ENCODE results near the gene RPS2. TPM values are rescaled to one million over a fixed set of nuclear protein-coding genes. Genes with fewer than 3 reads are reported as not detected.

Gene RPS2
- total RNA-seq, 1 experiment from 2014 or later: 3,874 TPM

DNA sequence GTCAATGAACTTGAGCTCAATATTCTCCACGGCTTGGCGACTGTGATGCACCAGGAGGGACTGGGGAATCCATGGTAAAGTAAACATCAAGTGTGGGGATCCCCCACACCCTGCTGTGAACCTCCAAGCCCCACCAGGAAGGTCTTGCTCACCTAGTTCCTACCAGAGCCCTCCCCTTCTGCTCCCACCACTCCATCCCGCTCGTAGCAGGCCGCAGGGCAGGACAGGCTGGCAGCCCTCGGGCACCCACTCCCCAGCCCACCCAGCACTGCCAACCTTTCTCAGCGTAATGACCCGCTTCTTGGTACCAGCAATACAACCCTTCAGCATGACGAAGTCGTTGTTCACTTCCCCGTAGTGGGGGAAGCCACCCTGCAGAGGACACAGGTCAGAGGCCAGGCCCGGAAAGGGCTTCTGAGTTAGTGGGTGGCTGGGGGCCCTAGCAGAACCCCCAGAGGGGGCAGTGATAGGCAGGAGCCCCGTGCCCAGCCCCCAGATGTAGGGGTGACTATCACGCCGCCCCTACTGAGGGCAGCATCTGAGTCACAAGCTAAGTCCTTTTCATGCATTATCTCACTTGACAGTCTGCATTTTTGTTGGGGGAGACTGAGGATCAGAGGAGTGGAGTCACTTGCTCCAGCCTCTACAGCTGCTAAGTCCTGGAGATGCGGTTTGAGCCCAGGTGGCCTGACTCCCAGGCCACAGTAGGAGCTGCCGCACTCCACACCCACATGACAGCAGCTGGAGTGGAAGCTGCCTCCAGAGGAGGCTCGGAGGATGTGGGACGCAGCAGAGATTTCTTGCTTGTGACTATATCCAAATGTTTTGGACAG is 18.9 kb downstream of the RPS2 start:
- Histone ChIP-seq H3K23me2 (ENCODE audit: insufficient read length, low read depth, low read length, poor library complexity, severe bottlenecking) (peaks cover 7% of the 10 kb centered on the region), H3K9me3 (ENCODE audit: control insufficient read depth, low read depth, low read length) (no peaks in the 10 kb centered on the region), H2BK5ac (ENCODE audit: insufficient read length, low read length) (no peak overlapping the region), H3K4me2 (ENCODE audit: insufficient read depth, insufficient read length, low read length) (no peak overlapping the region), H3K27me3 (ENCODE audit: insufficient read depth, low read length) (no peaks in the 10 kb centered on the region), H3K79me2 (ENCODE audit: insufficient read depth, low read length) (no peaks in the 10 kb centered on the region), H2AK5ac (ENCODE audit: insufficient read length, low read length) (no peak overlapping the region), H4K20me1 (ENCODE audit: control insufficient read depth, insufficient read depth, insufficient read length) (no peaks in the 10 kb centered on the region), H4K8ac (replicated peaks; ENCODE audit: insufficient read length, low read depth, low read length) (no peak overlapping the region), H3K14ac (ENCODE audit: insufficient read depth, low read length) (no peak overlapping the region), H2BK20ac (ENCODE audit: low read depth, low read length, poor library complexity, severe bottlenecking) (no peak overlapping the region), H2AFZ (ENCODE audit: low read length) (no peak overlapping the region), H3K4ac (ENCODE audit: low read depth, low read length) (no peak overlapping the region), H3K56ac (ENCODE audit: insufficient read length, low read depth, low read length) (no peak overlapping the region), H3K27ac (ENCODE audit: insufficient read length, low read depth, low read length) (no peak overlapping the region), H2BK15ac (ENCODE audit: low read depth, low read length) (0 out of 2 replicates have a peak overlapping the region, but pooled peaks have one; percentile 43), H3K9ac (ENCODE audit: extremely low read depth, insufficient read length, low read length) (no peak overlapping the region), H3T11ph (ENCODE audit: low read length) (no peak overlapping the region), H3K4me1 (ENCODE audit: insufficient read depth, low read length) (peaks cover 4% of the 10 kb centered on the region; the same call in 1 of the 2 replicates), H4K91ac (ENCODE audit: insufficient read length, low read depth, low read length) (no peak overlapping the region), H3K79me1 (ENCODE audit: insufficient read depth, low read depth, low read length, poor library complexity, severe bottlenecking) (no peaks in the 10 kb centered on the region), H3K18ac (ENCODE audit: insufficient read length, low read depth, low read length) (no peak overlapping the region), H3K23ac (ENCODE audit: insufficient read length, low read depth, low read length) (no peak overlapping the region), H4K5ac (ENCODE audit: insufficient read length, low read depth, low read length) (no peak overlapping the region), H2BK12ac (ENCODE audit: insufficient read length, low read depth, low read length) (no peak overlapping the region), H2BK120ac (ENCODE audit: low read depth, low read length, poor library complexity, severe bottlenecking) (no peak overlapping the region)
- TF ChIP-seq CTCF (conservative IDR thresholded peaks at IDR 0.05): no peak
- H3K4me3 Mint-ChIP-seq: no peak overlapping the region; a peak in 1 of 5 replicates
- peaks cover 15 to 23% of the 10 kb centered on the region in 2 experiments for H3K4me1 Mint-ChIP-seq
- no peaks in the 10 kb centered on the region for H3K9me3 Mint-ChIP-seq
- DNase-seq: peak; percentile 22
- no CpG with 5 or more reads among the region's 19 CpGs for WGBS (ENCODE audit: extremely low coverage, insufficient read length, low lambda C conversion rate)
- no peaks in the 10 kb centered on the region; a peak in 2 of 7 replicates for H3K36me3 Mint-ChIP-seq (ENCODE audit: insufficient read depth in 1 of 3, low read depth in 3 of 3)
- peak overlapping the region in 1 of 3 experiments; percentile 27; a peak in 1 of 7 replicates for H3K27ac Mint-ChIP-seq
- H3K27me3 Mint-ChIP-seq (ENCODE audit: low read depth): peaks cover 1% of the 10 kb centered on the region; the same call in 1 of the 2 replicates

Data from H9 (cell line).